OCI-LY7 (cell line): Measurements from ENCODE around the gene DAPK2. TPM values are rescaled to one million over a fixed set of nuclear protein-coding genes. Genes with fewer than 3 reads are reported as not detected.

Experiments used
- BruUV-seq: library from RNA; stranded (reverse); fragments of 400-500 nt; replicated peaks from 2 replicates; lab custom pipeline; 2021; lab: Mats Ljungman, UMichigan
- CTCF ChIA-PET: fragments of 300-600 bp; sonication (Branson Sonifier 250); formaldehyde crosslinking; loops from one replicate; lab custom pipeline; 2022; ENCODE audit warnings: antibody characterized with exemption; ENCODE audit not compliant: unreplicated experiment; lab: Charles Lee
- POLR2A ChIA-PET: fragments of 300-600 bp; sonication (Branson Sonifier 250); formaldehyde crosslinking; loops from one replicate; lab custom pipeline; 2022; ENCODE audit warnings: antibody characterized with exemption; lab: Charles Lee
- DNase-seq: peaks from one replicate; pipeline ENCODE4 v3.0.0-alpha.2; 2015; ENCODE audit warnings: low spot score
- H2AFZ ChIP-seq: fragments of 200-600 bp; sonication (generic), shearing (Covaris generic); 2 replicates; pipeline ENCODE4 v1.6.1; 2014; ENCODE audit warnings: mild to moderate bottlenecking, antibody characterized with exemption, low read length, moderate library complexity
- H3K27ac ChIP-seq: fragments of 200-600 bp; sonication (generic); 2 replicates; pipeline ENCODE4 v1.5.1; 2014; ENCODE audit warnings: mixed run types, low read depth, mild to moderate bottlenecking, moderate library complexity, low read length, inconsistent platforms; ENCODE audit not compliant: poor library complexity, severe bottlenecking
- H3K36me3 ChIP-seq: fragments of 200-600 bp; sonication (generic); 2 replicates; pipeline ENCODE4 v1.6.1; 2014; ENCODE audit warnings: mild to moderate bottlenecking, antibody characterized with exemption, low read length, moderate library complexity, mixed read lengths; ENCODE audit not compliant: insufficient read depth
- H3K4me1 ChIP-seq: fragments of 200-600 bp; sonication (generic); 2 replicates; pipeline ENCODE4 v1.5.1; 2014; ENCODE audit warnings: mild to moderate bottlenecking, low read length; ENCODE audit not compliant: insufficient read depth, poor library complexity, severe bottlenecking
- H3K4me2 ChIP-seq: fragments of 200-600 bp; sonication (generic); 2 replicates; pipeline ENCODE4 v1.6.1; 2014; ENCODE audit warnings: mild to moderate bottlenecking, low read length
- H3K4me3 ChIP-seq: fragments of 200-600 bp; sonication (generic); 2 replicates; pipeline ENCODE4 v1.5.1; 2014; ENCODE audit warnings: mild to moderate bottlenecking, low read depth, low read length; ENCODE audit not compliant: poor library complexity, severe bottlenecking
- H3K79me2 ChIP-seq: fragments of 200-600 bp; sonication (generic); 2 replicates; pipeline ENCODE4 v1.6.1; 2016; ENCODE audit warnings: low read depth, mild to moderate bottlenecking, low read length, moderate library complexity, mixed read lengths; ENCODE audit not compliant: insufficient read depth
- H3K9me2 ChIP-seq: fragments of 200-600 bp; sonication (generic); 2 replicates; pipeline ENCODE4 v1.6.1; 2016; ENCODE audit warnings: mild to moderate bottlenecking, low read length, mixed read lengths; ENCODE audit not compliant: insufficient read depth
- H3K9me3 ChIP-seq: fragments of 200-600 bp; sonication (generic); 2 replicates; pipeline ENCODE4 v1.6.1; 2014; ENCODE audit warnings: mild to moderate bottlenecking, mixed run types, low read length, mixed read lengths
- H4K20me1 ChIP-seq: fragments of 200-600 bp; sonication (generic); 2 replicates; pipeline ENCODE4 v1.6.1; 2014; ENCODE audit warnings: mild to moderate bottlenecking, antibody characterized with exemption, low read length, moderate library complexity, mixed read lengths; ENCODE audit not compliant: insufficient read depth
- EZH2phosphoT487 ChIP-seq: fragments of 200-600 bp; sonication (generic); IDR thresholded peaks from 2 replicates; pipeline ENCODE4 v1.6.1; 2018; ENCODE audit warnings: low read depth, borderline replicate concordance, mild to moderate bottlenecking, mixed run types, antibody characterized with exemption, low read length, moderate library complexity, mixed read lengths
- intact Hi-C: fragments of 100-400 bp; cut with micrococcal nuclease; formaldehyde crosslinking; loops from one replicate; pipeline ENCODE4 v1.10.0; 2022; ENCODE audit not compliant: unreplicated experiment
- total RNA-seq, 2 experiments: library from RNA; depleted of rRNA in 1 of 2; stranded (reverse); fragments of >200 nt in 1 of 2; shearing (Covaris generic) in 1 of 2; gene quantifications; 2 replicates each; pipeline ENCODE4 v1.2.3, GENCODE V29; 2014 to 2022
- TF ChIP-seq, protein P1 (sequence below): fragments of 200-600 bp; sonication (generic); conservative IDR thresholded peaks from 2 replicates; pipeline ENCODE4 v1.5.1; 2014; ENCODE audit warnings: mild to moderate bottlenecking, antibody characterized with exemption, low read length, moderate library complexity, mixed read lengths

Gene DAPK2
- total RNA-seq, 2 experiments from 2014 or later: 0.36 to 1.2 TPM

- no peak overlapping the region for H2AFZ ChIP-seq
- no peaks in the 10 kb centered on the region for H3K79me2 ChIP-seq
- H3K4me2 ChIP-seq: no peak overlapping the region
- TF ChIP-seq EZH2phosphoT487: no peak
- TF ChIP-seq, protein P1, sequence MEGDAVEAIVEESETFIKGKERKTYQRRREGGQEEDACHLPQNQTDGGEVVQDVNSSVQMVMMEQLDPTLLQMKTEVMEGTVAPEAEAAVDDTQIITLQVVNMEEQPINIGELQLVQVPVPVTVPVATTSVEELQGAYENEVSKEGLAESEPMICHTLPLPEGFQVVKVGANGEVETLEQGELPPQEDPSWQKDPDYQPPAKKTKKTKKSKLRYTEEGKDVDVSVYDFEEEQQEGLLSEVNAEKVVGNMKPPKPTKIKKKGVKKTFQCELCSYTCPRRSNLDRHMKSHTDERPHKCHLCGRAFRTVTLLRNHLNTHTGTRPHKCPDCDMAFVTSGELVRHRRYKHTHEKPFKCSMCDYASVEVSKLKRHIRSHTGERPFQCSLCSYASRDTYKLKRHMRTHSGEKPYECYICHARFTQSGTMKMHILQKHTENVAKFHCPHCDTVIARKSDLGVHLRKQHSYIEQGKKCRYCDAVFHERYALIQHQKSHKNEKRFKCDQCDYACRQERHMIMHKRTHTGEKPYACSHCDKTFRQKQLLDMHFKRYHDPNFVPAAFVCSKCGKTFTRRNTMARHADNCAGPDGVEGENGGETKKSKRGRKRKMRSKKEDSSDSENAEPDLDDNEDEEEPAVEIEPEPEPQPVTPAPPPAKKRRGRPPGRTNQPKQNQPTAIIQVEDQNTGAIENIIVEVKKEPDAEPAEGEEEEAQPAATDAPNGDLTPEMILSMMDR: no peak
- ChIA-PET POLR2A (no interaction called here), CTCF (no interaction called here)
- H4K20me1 ChIP-seq: no peaks in the 10 kb centered on the region
- H3K9me2 ChIP-seq: no peaks in the 10 kb centered on the region
- H3K4me1 ChIP-seq: no peaks in the 10 kb centered on the region
- intact Hi-C loops: no loop called here
- H3K9me3 ChIP-seq: no peaks in the 10 kb centered on the region
- no peak overlapping the region for H3K4me3 ChIP-seq
- DNase-seq: no peak
- H3K27ac ChIP-seq: no peak overlapping the region
- no TSS peak for BruUV-seq
- H3K36me3 ChIP-seq: no peaks in the 10 kb centered on the region
Observed at GRCh38 chr15:64019764-64020163, 26.5 kb downstream of the DAPK2 start.

GRCh38 chr15:64017591-64018163, 28.6 kb downstream of the DAPK2 start:
- intact Hi-C loops: no loop called here
- Histone ChIP-seq H3K9me2 (no peaks in the 10 kb centered on the region), H3K9me3 (no peaks in the 10 kb centered on the region), H3K36me3 (no peaks in the 10 kb centered on the region), H2AFZ (no peak overlapping the region), H3K27ac (no peak overlapping the region), H4K20me1 (no peaks in the 10 kb centered on the region), H3K79me2 (no peaks in the 10 kb centered on the region), H3K4me2 (no peak overlapping the region), H3K4me1 (no peaks in the 10 kb centered on the region), H3K4me3 (no peak overlapping the region)
- ChIA-PET POLR2A (no interaction called here), CTCF (no interaction called here)
- BruUV-seq: no TSS peak
- no peak for TF ChIP-seq EZH2phosphoT487
- TF ChIP-seq, protein P1: no peak
- no peak for DNase-seq

- no peaks in the 10 kb centered on the region for H3K36me3 ChIP-seq
- no peaks in the 10 kb centered on the region for H4K20me1 ChIP-seq
- no peak for DNase-seq
- no peak overlapping the region for H3K4me3 ChIP-seq
- H3K4me2 ChIP-seq: no peak overlapping the region
- no peak overlapping the region for H3K27ac ChIP-seq
- no TSS peak for BruUV-seq
- no peaks in the 10 kb centered on the region for H3K9me3 ChIP-seq
- H3K79me2 ChIP-seq: no peaks in the 10 kb centered on the region
- ChIA-PET CTCF (no interaction called here), POLR2A (no interaction called here)
- no peak overlapping the region for H2AFZ ChIP-seq
- intact Hi-C loops: no loop called here
- TF ChIP-seq, protein P1: no peak
- TF ChIP-seq EZH2phosphoT487: no peak
- H3K9me2 ChIP-seq: no peaks in the 10 kb centered on the region
- no peaks in the 10 kb centered on the region for H3K4me1 ChIP-seq
Observed at GRCh38 chr15:64017082-64017588, 29.1 kb downstream of the DAPK2 start.
